Measurements from ENCODE around the gene CUTA. TPM values are rescaled to one million over a fixed set of nuclear protein-coding genes. Genes with fewer than 3 reads are reported as not detected.

The CUTA gene
- total and polyA plus RNA-seq, 8 donors = 12.8 to 233 (median 133) TPM

DNA sequence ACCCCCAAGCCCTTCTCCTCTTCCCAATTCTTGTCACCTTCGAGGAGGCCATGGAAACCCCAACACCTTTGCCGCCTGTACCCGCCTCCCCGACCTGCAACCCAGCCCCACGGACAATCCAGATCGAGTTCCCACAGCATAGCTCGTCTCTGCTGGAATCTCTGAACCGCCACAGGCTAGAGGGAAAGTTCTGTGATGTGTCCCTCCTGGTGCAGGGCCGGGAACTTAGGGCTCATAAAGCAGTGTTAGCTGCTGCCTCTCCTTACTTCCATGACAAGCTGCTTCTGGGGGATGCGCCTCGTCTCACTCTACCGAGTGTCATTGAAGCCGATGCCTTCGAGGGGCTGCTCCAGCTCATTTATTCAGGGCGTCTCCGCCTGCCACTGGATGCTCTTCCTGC, 37.1 kb upstream of the CUTA start:
- H3K27ac ChIP-seq = peak overlapping the region in 3 of 5 donors; percentile 80 to 87 (median 87)
- H3K4me1 ChIP-seq = peaks cover 18 to 45% (median 29%) of the 10 kb centered on the region in 4 donors
- H3K9me3 ChIP-seq = no peaks in the 10 kb centered on the region
- DNase-seq = no peak
- no peaks in the 10 kb centered on the region for H3K27me3 ChIP-seq
- WGBS, 5 donors = 39 to 46% (median 43%) methylated on average over 16 of the region's 16 CpGs
- no peak for TF ChIP-seq CTCF (IDR thresholded peaks at IDR 0.05)
- TF ChIP-seq EP300 (IDR thresholded peaks at IDR 0.05) = no peak
- TF ChIP-seq POLR2A (IDR thresholded peaks at IDR 0.05) = no peak
- TF ChIP-seq POLR2AphosphoS5 (IDR thresholded peaks at IDR 0.05) = no peak
- peaks cover 0 to 19% (median 14%) of the 10 kb centered on the region in 4 donors for H3K36me3 ChIP-seq
- intact Hi-C loops (cut with DNase I; ENCODE audit: low total_unique reads) = no loop called here
- H3K4me3 ChIP-seq = peak overlapping the region; percentile 76 to 86 (median 78)

GRCh38 chr6:33454009-33454946, 36.4 kb upstream of the CUTA start, which contains the start of gene ZBTB9:
Gene ZBTB9, plus strand, starts transcription at chr6:33454576. Its CDS starts 525 bp downstream, at chr6:33455101.
- TF ChIP-seq EP300 (IDR thresholded peaks at IDR 0.05) (no peak), POLR2AphosphoS5 (IDR thresholded peaks at IDR 0.05) (peak; percentile 76 to 97 (median 93)), POLR2A (IDR thresholded peaks at IDR 0.05) (peak in 2 of 4 donors; percentile 45 to 64)
- peak within 1 kb of the TSS; percentile 76 to 86 (median 78) for H3K4me3 ChIP-seq
- WGBS, 5 donors = 0 to 1% (median 0%) methylated on average over 13 to 65 of the region's 65 CpGs
- H3K9me3 ChIP-seq = no peaks in the 10 kb centered on the region
- no peaks in the 10 kb centered on the region for H3K27me3 ChIP-seq
- intact Hi-C loops (cut with DNase I; ENCODE audit: low total_unique reads) = no loop called here
- H3K4me1 ChIP-seq = peaks cover 18 to 47% (median 29%) of the 10 kb centered on the region in 4 donors
- peaks cover 0 to 19% (median 17%) of the 10 kb centered on the region in 4 donors for H3K36me3 ChIP-seq
- DNase-seq = peak; percentile 98 to 99
- peak within 1 kb of the TSS; percentile 73 to 87 (median 86) for H3K27ac ChIP-seq

DNA sequence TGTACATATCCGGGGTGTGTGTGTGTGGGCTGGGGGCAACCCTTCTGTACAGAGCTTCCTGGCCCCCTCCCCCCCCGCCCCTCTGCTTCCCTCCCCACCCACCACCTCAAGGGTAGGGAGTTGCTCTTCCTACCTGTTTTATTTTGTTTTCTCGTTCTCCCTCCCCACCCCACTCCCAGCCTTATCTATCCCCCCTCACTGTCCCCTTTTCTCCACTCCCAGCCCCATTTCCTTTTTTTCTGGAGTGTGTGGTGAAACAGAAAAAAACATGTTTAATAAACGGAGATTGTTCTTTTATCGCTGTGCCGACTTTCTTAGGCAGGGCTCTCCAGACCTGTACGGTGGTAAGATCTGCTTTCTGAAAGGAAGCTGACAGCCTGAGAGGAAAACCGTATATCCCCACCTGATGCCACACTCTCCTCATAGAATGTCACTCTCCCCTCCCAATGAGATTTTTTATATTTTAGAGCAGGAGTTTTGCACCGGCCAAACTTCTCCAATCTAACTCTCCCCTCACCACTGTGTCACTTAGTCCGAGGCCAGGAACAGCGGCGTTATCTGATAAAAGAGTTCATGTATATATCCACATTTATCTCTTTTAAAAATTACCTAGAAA, 35.6 kb upstream of the CUTA start:
- intact Hi-C loops (cut with DNase I; ENCODE audit: low total_unique reads) = no loop called here
- Histone ChIP-seq H3K27ac (peak overlapping the region in 4 of 5 donors; percentile 80 to 87 (median 86)), H3K27me3 (no peaks in the 10 kb centered on the region), H3K4me1 (peaks cover 18 to 47% (median 29%) of the 10 kb centered on the region in 4 donors), H3K9me3 (no peaks in the 10 kb centered on the region), H3K36me3 (peaks cover 0 to 26% (median 24%) of the 10 kb centered on the region in 4 donors), H3K4me3 (peak overlapping the region; percentile 76 to 86 (median 78))
- TF ChIP-seq CTCF (IDR thresholded peaks at IDR 0.05) (no peak), EP300 (IDR thresholded peaks at IDR 0.05) (no peak)
- 0 to 2% (median 1%) methylated on average over 12 of the region's 12 CpGs for WGBS, 5 donors
- DNase-seq = no peak

DNA sequence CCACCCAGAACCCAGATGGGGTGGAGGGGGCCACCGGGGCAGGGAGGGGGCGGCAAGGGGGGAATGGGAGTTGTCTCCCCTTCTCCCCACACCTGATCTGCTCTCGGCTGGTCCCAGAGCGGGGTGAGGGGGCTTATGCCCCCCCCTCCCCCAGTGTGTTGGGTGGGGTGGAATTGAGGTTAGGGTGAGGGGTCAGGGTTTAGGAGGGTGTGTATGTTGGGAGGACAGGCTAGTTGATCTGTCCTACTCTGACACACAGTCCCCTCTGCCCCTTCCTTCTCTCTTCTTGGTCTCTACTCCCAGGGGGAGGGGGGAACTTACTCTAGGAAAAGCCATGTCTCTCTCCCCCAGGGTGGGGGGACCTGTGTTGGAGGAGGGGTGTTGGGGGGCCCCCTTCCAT, 34.6 kb upstream of the CUTA start:
- peak overlapping the region in 2 of 5 donors; percentile 87 for H3K27ac ChIP-seq
- TF ChIP-seq EP300 (IDR thresholded peaks at IDR 0.05) (no peak), CTCF (IDR thresholded peaks at IDR 0.05) (no peak), POLR2AphosphoS5 (IDR thresholded peaks at IDR 0.05) (no peak), POLR2A (IDR thresholded peaks at IDR 0.05) (no peak)
- H3K4me3 ChIP-seq = no peak overlapping the region
- H3K4me1 ChIP-seq = peaks cover 18 to 47% (median 29%) of the 10 kb centered on the region in 4 donors
- intact Hi-C loops (cut with DNase I; ENCODE audit: low total_unique reads) = no loop called here
- H3K9me3 ChIP-seq = no peaks in the 10 kb centered on the region
- DNase-seq = no peak
- WGBS, 5 donors = 83 to 90% (median 85%) methylated on average over 3 to 4 of the region's 4 CpGs
- peaks cover 0 to 36% (median 34%) of the 10 kb centered on the region in 4 donors for H3K36me3 ChIP-seq
- H3K27me3 ChIP-seq = no peaks in the 10 kb centered on the region
